HepG2 (cell line): ENCODE data around the gene AKT3. TPM values are rescaled to one million over a fixed set of nuclear protein-coding genes. Genes with fewer than 3 reads are reported as not detected.

ENCODE experiments used
- ATAC-seq: fragments of 200-7000 bp; cut with Tn5 transposase; 3 replicates; pipeline ENCODE4 v1.9.1; 2020; ENCODE audit warnings: mild to moderate bottlenecking, moderate library complexity
- BruUV-seq: library from RNA; stranded (reverse); fragments of 400-500 nt; replicated peaks from 2 replicates; lab custom pipeline; 2021; lab: Mats Ljungman, UMichigan
- CTCF ChIA-PET: fragments of 300-600 bp; formaldehyde crosslinking; extraction: SDS; loops from one replicate; lab custom pipeline; 2021; ENCODE audit warnings: low total read pairs, inconsistent platforms, low intra/inter-chr PET ratio; lab: Yijun Ruan, JAX
- POLR2A ChIA-PET: fragments of 350-600 bp; sonication (Branson Sonifier 250); formaldehyde crosslinking; loops from one replicate; lab custom pipeline; 2020; ENCODE audit warnings: antibody characterized with exemption, inconsistent platforms; lab: Yijun Ruan, JAX
- DNase-seq: peaks from one replicate; pipeline ENCODE4 v3.0.0-alpha.2; 2015; ENCODE audit warnings: low spot score
- FAIRE-seq: peaks from 3 replicates; lab custom pipeline; 2011; peaks lifted over from hg19 to GRCh38; lab: Jason Lieb, UNC
- H2AFZ ChIP-seq: one replicate; pipeline ENCODE4 v1.6.1; 2011; ENCODE audit warnings: low read length, inconsistent platforms
- H3K27ac ChIP-seq: fragments of 300-600 bp; 3 replicates; pipeline ENCODE4 v1.8.0; 2011; ENCODE audit warnings: mixed run types, mild to moderate bottlenecking, mixed read lengths, low read length, inconsistent platforms; ENCODE audit not compliant: insufficient read depth; ENCODE audit errors: extremely low read length
- H3K27me3 ChIP-seq, 2 experiments: fragments of 200-600 bp in 1 of 2; 2 replicates in 1 of 2; 3 replicates in 1 of 2; pipeline versions ENCODE4 v1.6.0 to v1.8.0; 2011; ENCODE audit warnings: low read length in 2 of 2, mild to moderate bottlenecking in 2 of 2, moderate library complexity in 2 of 2, inconsistent platforms in 1 of 2; ENCODE audit not compliant: insufficient read depth in 2 of 2, control insufficient read depth in 1 of 2
- H3K36me3 ChIP-seq, 2 experiments: fragments of 200-600 bp in 1 of 2; replicated peaks in 1 of 2; 2 replicates in 1 of 2; 3 replicates in 1 of 2; pipeline versions ENCODE4 v1.5.1 to v1.8.0; 2011; ENCODE audit warnings: low read length in 2 of 2, inconsistent platforms in 1 of 2; ENCODE audit not compliant: insufficient read depth in 2 of 2, control insufficient read depth in 1 of 2
- H3K4me1 ChIP-seq: 2 replicates; pipeline ENCODE4 v1.5.1; 2012; ENCODE audit warnings: low read length, inconsistent platforms; ENCODE audit not compliant: insufficient read depth
- H3K4me2 ChIP-seq: 2 replicates; pipeline ENCODE4 v1.6.0; 2011; ENCODE audit warnings: low read depth, low read length, inconsistent platforms
- H3K4me3 ChIP-seq, 3 experiments: fragments of 200-600 bp in 1 of 3; sonication (generic), shearing (Covaris generic) in 1 of 3; replicated peaks in 1 of 3; 2 replicates each; pipeline ENCODE4 v1.5.1; 2011 to 2016; ENCODE audit warnings: low read length in 3 of 3, inconsistent platforms in 2 of 3, low read depth in 2 of 3, mild to moderate bottlenecking in 2 of 3, control low read depth in 1 of 3, mixed read lengths in 1 of 3; ENCODE audit not compliant: insufficient read depth in 1 of 3
- H3K79me2 ChIP-seq: one replicate; pipeline ENCODE4 v1.6.1; 2011; ENCODE audit warnings: low read length, inconsistent platforms; ENCODE audit not compliant: insufficient read depth
- H3K9ac ChIP-seq: 2 replicates; pipeline ENCODE4 v1.6.0; 2011; ENCODE audit warnings: mild to moderate bottlenecking, low read depth, low read length, inconsistent platforms; ENCODE audit not compliant: insufficient read depth
- H3K9me3 ChIP-seq: 2 replicates; pipeline ENCODE4 v1.5.1; 2012; ENCODE audit warnings: mild to moderate bottlenecking, low read length
- H4K20me1 ChIP-seq: 2 replicates; pipeline ENCODE4 v1.6.0; 2011; ENCODE audit warnings: inconsistent platforms, mild to moderate bottlenecking, low read length, moderate library complexity; ENCODE audit not compliant: insufficient read depth
- CBFB ChIP-seq: sonication (generic); formaldehyde crosslinking; IDR thresholded peaks from 2 replicates; pipeline ENCODE4 v1.4.0; 2020; ENCODE audit warnings: missing genetic modification reagents
- CBX5 ChIP-seq: sonication (generic); formaldehyde crosslinking; IDR thresholded peaks from 2 replicates; pipeline ENCODE4 v1.4.0; 2020; ENCODE audit warnings: missing genetic modification reagents, borderline replicate concordance
- CCAR2 ChIP-seq: fragments of 200-400 bp; formaldehyde crosslinking; optimal IDR thresholded peaks from 2 replicates; pipeline ENCODE3; 2018; ENCODE audit warnings: low read depth, mild to moderate bottlenecking, low read length, moderate library complexity
- FOSL2 ChIP-seq: sonication (generic); formaldehyde crosslinking; IDR thresholded peaks from 2 replicates; pipeline ENCODE4 v1.4.0; 2020; ENCODE audit warnings: missing genetic modification reagents
- MAX ChIP-seq: IDR thresholded peaks from 2 replicates; pipeline ENCODE4 v1.6.1; 2012; ENCODE audit warnings: inconsistent platforms
- TGIF2 ChIP-seq: IDR thresholded peaks from 2 replicates; pipeline ENCODE4 v1.6.1; 2016; ENCODE audit warnings: control low read depth, missing compliant biosample characterization
- ZFP82 ChIP-seq: sonication (generic); formaldehyde crosslinking; IDR thresholded peaks from 2 replicates; pipeline ENCODE4 v1.5.1; 2020; ENCODE audit warnings: mild to moderate bottlenecking, missing genetic modification reagents, borderline replicate concordance
- ZNF230 ChIP-seq: sonication (generic); formaldehyde crosslinking; IDR thresholded peaks from 2 replicates; pipeline ENCODE4 v1.4.0; 2020; ENCODE audit warnings: mild to moderate bottlenecking, missing genetic modification reagents
- ZNF451 ChIP-seq: sonication (generic); formaldehyde crosslinking; IDR thresholded peaks from 2 replicates; pipeline ENCODE4 v1.5.0; 2020; ENCODE audit warnings: mild to moderate bottlenecking, missing genetic modification reagents
- ZNF513 ChIP-seq: sonication (generic); formaldehyde crosslinking; conservative IDR thresholded peaks from 2 replicates; pipeline ENCODE4 v1.5.0; 2020; ENCODE audit warnings: missing genetic modification reagents
- ZNF552 ChIP-seq: sonication (generic); formaldehyde crosslinking; IDR thresholded peaks from 2 replicates; pipeline ENCODE4 v1.9.0; 2022; ENCODE audit warnings: missing genetic modification reagents, mild to moderate bottlenecking, borderline replicate concordance
- ZNF773 ChIP-seq: sonication (generic); formaldehyde crosslinking; IDR thresholded peaks from 2 replicates; pipeline ENCODE4 v1.4.0; 2020; ENCODE audit warnings: missing genetic modification reagents, borderline replicate concordance
- in situ Hi-C: cut with HindIII; loops from 2 replicates; pipeline ENCODE4 v1.10.0; 2017; ENCODE audit warnings: low pct_unique_long_range_greater_than_20kb; ENCODE audit not compliant: extremely low pct_ligation_motif_present
- intact Hi-C: fragments of 100-400 bp; cut with micrococcal nuclease; formaldehyde crosslinking; loops from one replicate; pipeline ENCODE4 v1.10.0; 2022; ENCODE audit not compliant: unreplicated experiment
- polyA plus RNA-seq, 8 experiments: library from polyadenylated mRNA; depleted of rRNA in 3 of 8; stranded (reverse) in 7 of 8; unstranded in 1 of 8; fragments of >200 nt; fragmentation: Illumina TruSeq in 4 of 8; extraction: Trizol in 4 of 8; gene quantifications; 2 replicates each; pipeline versions ENCODE4 v1.2.1 to v1.2.3, GENCODE V29; 2011 to 2016; ENCODE audit warnings: low read depth in 4 of 8, missing spikeins in 1 of 8, mixed read lengths in 1 of 8; ENCODE audit not compliant: insufficient read depth in 1 of 8
- total RNA-seq, 5 experiments: library from RNA; depleted of rRNA; stranded (reverse); fragments of >200 nt; fragmentation: Illumina TruSeq; extraction: Trizol; gene quantifications; 2 replicates each; pipeline ENCODE4 v1.2.3, GENCODE V29; 2016; ENCODE audit warnings: low read depth in 1 of 5

The AKT3 gene
- total and polyA plus RNA-seq, 2 of the 13 experiments (the other 11 are each of a cell fraction or from before 2014, with no cell fraction given), result 0.07 TPM

GRCh38 chr1:243806310-243806709, 43.7 kb downstream of the AKT3 start:
- ChIA-PET CTCF (no interaction called here), POLR2A (no interaction called here)
- no peaks in the 10 kb centered on the region for H3K9me3 ChIP-seq
- BruUV-seq, result no TSS peak
- no peak overlapping the region for H3K9ac ChIP-seq
- H3K27me3 ChIP-seq, result no peaks in the 10 kb centered on the region
- TF ChIP-seq ZFP82 (CRISPR knock-in tag) (no peak), CBFB (CRISPR knock-in tag) (no peak), ZNF513 (no peak), MAX (no peak), TGIF2 (no peak), ZNF773 (no peak), FOSL2 (no peak), ZNF552 (CRISPR knock-in tag) (no peak), CCAR2 (no peak), CBX5 (CRISPR knock-in tag) (no peak), ZNF451 (CRISPR knock-in tag) (no peak), ZNF230 (CRISPR knock-in tag) (no peak)
- no peak overlapping the region for H3K4me3 ChIP-seq
- no peak overlapping the region for H3K4me2 ChIP-seq
- no peaks in the 10 kb centered on the region for H4K20me1 ChIP-seq
- intact Hi-C loops, result no loop called here
- no peak overlapping the region for H2AFZ ChIP-seq
- no peaks in the 10 kb centered on the region for H3K36me3 ChIP-seq
- no peak for DNase-seq
- no peak for FAIRE-seq
- ATAC-seq, result no peak
- no peaks in the 10 kb centered on the region for H3K79me2 ChIP-seq
- H3K27ac ChIP-seq, result no peak overlapping the region
- H3K4me1 ChIP-seq, result no peaks in the 10 kb centered on the region
- in situ Hi-C loops, result no loop called here
